HFF-Myc (cell line): Measurements from ENCODE around the gene BAMBI.

Experiments
- DNase-seq: peaks from one replicate; pipeline ENCODE4 v3.0.0-alpha.2; 2011; ENCODE audit warnings: low read depth; ENCODE audit errors: extremely low read depth
- H3K4me3 ChIP-seq: replicated peaks from 2 replicates; pipeline ENCODE4 v1.5.1; 2011; ENCODE audit warnings: low read depth, mild to moderate bottlenecking, control low read depth, low read length
- CTCF ChIP-seq: IDR thresholded peaks from 2 replicates; pipeline ENCODE4 v1.5.1; 2012; ENCODE audit warnings: mild to moderate bottlenecking, low read depth, low read length, control low read depth; ENCODE audit errors: missing control alignments

Gene BAMBI

GRCh38 chr10:28681928-28682750, 4.8 kb downstream of the BAMBI start:
- TF ChIP-seq CTCF = no peak
- DNase-seq = no peak
- no peak overlapping the region for H3K4me3 ChIP-seq

DNA sequence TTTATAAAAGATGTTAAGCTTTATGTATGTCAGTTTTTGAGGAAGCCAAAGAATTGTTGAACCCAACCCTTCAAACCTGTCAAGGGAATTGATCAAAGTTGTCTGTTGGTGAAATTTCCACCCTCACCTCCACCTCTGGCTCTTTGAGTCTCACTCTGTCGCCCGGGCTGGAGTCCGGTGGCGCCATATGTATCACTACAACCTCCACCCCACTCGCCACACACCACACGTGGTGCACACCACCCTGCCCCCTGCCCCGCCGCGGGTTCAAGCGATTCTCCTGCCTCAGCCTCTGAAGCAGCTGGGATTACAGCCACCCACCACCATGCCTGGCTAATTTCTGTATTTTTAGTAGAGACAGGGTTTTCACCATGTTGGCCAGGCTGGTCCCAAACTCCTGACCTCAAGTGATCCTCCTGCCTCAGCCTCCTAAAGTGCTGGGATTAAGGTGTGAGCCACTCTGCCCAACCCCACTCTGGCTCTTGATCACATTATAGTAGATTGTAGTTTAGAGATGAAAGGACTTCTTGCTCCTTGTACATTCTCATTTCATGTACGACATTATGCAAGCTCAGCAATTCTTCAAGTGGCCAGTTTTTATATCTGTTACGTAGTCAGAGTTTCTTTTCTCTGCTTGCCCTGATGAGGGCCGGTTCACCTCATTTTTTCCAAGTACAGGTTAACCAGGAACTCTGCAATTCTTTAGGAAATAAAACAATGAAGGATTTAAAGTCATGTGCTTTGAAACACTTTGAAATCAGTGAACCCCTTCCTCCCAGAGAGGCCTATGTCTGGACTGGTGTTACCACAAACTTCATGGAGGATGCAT, 7.0 kb downstream of the BAMBI start:
- no peak for DNase-seq
- TF ChIP-seq CTCF = no peak
- H3K4me3 ChIP-seq = no peak overlapping the region

- no peak overlapping the region for H3K4me3 ChIP-seq
- TF ChIP-seq CTCF = no peak
- no peak for DNase-seq
Measured at GRCh38 chr10:28684986-28685580, 7.8 kb downstream of the BAMBI start.

- TF ChIP-seq CTCF = no peak
- DNase-seq = no peak
Measured at GRCh38 chr10:28685717-28686116, 8.4 kb downstream of the BAMBI start.

DNA sequence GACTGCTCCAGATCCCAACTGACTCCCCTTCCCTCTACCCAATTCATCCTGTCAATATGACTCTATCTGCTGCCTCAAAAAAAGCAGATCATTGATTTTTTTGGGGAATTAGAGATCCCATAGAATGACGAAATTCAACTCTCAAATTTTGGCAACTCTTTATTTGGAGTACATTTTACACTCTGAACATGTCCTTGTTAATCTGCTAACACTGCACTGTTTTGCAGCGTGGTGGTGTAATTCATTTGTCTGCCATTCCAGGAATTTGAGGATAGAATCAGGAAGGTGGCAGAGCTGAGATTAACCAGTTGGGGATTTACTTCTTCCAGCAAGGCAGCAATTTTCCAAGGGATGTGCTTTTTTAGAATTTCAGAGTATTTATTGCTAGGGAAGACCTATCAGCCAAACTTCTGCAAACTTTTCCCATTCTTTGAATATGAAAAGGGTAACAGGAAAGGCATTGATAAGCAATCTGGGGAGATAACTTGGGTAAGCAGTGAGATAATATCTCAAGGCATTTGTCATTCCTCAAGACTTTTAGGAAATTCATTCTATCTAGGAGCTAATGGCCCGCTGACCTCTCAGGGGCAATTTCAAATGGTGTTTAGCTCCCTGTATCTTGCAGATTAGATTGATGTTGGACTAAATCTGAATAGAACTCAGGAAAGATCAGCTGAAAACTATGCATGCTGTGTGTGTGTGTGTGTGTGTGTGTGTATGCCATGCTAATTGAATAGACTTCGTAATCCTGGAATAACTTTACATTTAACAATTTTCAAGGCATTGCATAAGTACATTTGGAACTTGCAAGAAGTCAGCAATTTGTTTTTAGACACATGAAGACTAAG, 9.7 kb downstream of the BAMBI start:
- DNase-seq = no peak
- no peak overlapping the region for H3K4me3 ChIP-seq
- TF ChIP-seq CTCF = no peak

More at GRCh38 chr10:28685717-28686116, 8.4 kb downstream of the BAMBI start:
- no peak overlapping the region for H3K4me3 ChIP-seq

DNA sequence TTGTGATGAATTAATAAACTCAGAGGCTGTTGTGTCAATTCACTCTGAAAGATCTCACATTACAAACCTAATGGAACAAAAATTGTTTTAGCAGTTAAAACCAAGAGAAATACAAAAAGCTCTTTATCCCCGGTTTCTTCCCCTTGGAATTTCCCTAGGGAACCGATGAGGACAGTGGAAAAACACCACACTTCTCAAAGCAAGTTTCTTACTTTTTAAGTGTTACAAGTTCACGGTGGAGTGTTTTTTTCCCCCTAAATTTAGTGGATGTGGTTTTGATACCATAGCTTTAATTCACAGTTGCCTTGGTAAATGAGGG, 10.3 kb downstream of the BAMBI start:
- TF ChIP-seq CTCF = no peak
- no peak for DNase-seq
- H3K4me3 ChIP-seq = no peak overlapping the region
